ENCODE measurements around the gene CADPS2.

GRCh38 chr7:122412441-122412840 lies 473.8 kb downstream of the CADPS2 start:
- TF ChIP-seq CBX5 (IDR thresholded peaks at IDR 0.05; ENCODE audit: low read depth, low read length) (no peak), SRF (IDR thresholded peaks at IDR 0.05; ENCODE audit: low read depth, low read length) (no peak)

Data from H1 (cell line).